Bronchial epithelial cell (primary cell): ENCODE measurements around the gene HSPA12B. TPM values are rescaled to one million over a fixed set of nuclear protein-coding genes. Genes with fewer than 3 reads are reported as not detected.

Source experiments
- total RNA-seq: library from RNA; depleted of rRNA; stranded (reverse); fragments of >200 nt; gene quantifications from 2 replicates; pipeline ENCODE4 v1.2.1, GENCODE V29; 2014

HSPA12B gene
- total RNA-seq, 1 donor from 2014 or later: not detected

Other genes starting within 250 kb of the HSPA12B start
- gene GFRA4, start 69.3 kb upstream of the HSPA12B start, total RNA-seq: not detected in 2 replicates
- gene ADAM33, start 50.7 kb upstream of the HSPA12B start, total RNA-seq: under 0.01 and 0.53 TPM in 2 replicates
- gene SIGLEC1, start 20.1 kb upstream of the HSPA12B start, total RNA-seq: not detected in 2 replicates
- gene ADISSP, start 35.1 kb downstream of the HSPA12B start, total RNA-seq: 15.0 and 15.4 TPM in 2 replicates
- under 0.01 TPM in 1 of 2 replicates, not detected in the other for gene SPEF1, start 48.8 kb downstream of the HSPA12B start, total RNA-seq
- gene CENPB, start 54.1 kb downstream of the HSPA12B start, total RNA-seq: 67.8 and 87.4 TPM in 2 replicates
- 7.6 and 17.9 TPM in 2 replicates for gene CDC25B, start 63.6 kb downstream of the HSPA12B start, total RNA-seq
- gene AP5S1, start 87.9 kb downstream of the HSPA12B start, total RNA-seq: 9.5 and 12.4 TPM in 2 replicates
- 9.7 and 9.9 TPM in 2 replicates for gene MAVS, start 114.1 kb downstream of the HSPA12B start, total RNA-seq
- gene PANK2, start 156.7 kb downstream of the HSPA12B start, total RNA-seq: 29.7 and 40.3 TPM in 2 replicates